ENCODE results near the gene TMEM108. TPM values are rescaled to one million over a fixed set of nuclear protein-coding genes. Genes with fewer than 3 reads are reported as not detected.

The TMEM108 gene
- total and polyA plus RNA-seq, 2 donors (not counting 1 experiment from before 2014, with no cell fraction given), result 0.10 to 0.17 TPM

- no peak overlapping the region for H2AFZ ChIP-seq (ENCODE audit: low read length)
- H3K4me3 ChIP-seq (replicated peaks in 1 of 4; ENCODE audit: control extremely low read depth in 1 of 4, insufficient read depth in 1 of 4, low read depth in 3 of 4, low read length in 4 of 4), result no peak overlapping the region
- no peak overlapping the region for H3K27ac ChIP-seq (ENCODE audit: insufficient read depth, low read length)
- no peaks in the 10 kb centered on the region for H3K27me3 ChIP-seq (ENCODE audit: control insufficient read depth, insufficient read depth, low read length)
- H3K9me3 ChIP-seq (ENCODE audit: control insufficient read depth, insufficient read depth, low read depth, low read length), result no peaks in the 10 kb centered on the region
- H3K4me1 ChIP-seq (ENCODE audit: control insufficient read depth, extremely low read depth, insufficient read depth, low read length), result no peaks in the 10 kb centered on the region
- no peaks in the 10 kb centered on the region for H3K36me3 ChIP-seq (ENCODE audit: control insufficient read depth, insufficient read depth, low read length)
- TF ChIP-seq EZH2 (IDR thresholded peaks at IDR 0.05; ENCODE audit: low read length, missing control alignments) (no peak), CTCF (conservative IDR thresholded peaks at IDR 0.05 in 1 of 2, IDR thresholded peaks at IDR 0.05 in 1 of 2; ENCODE audit: low read depth in 1 of 2, low read length in 2 of 2) (no peak)
- H3K79me2 ChIP-seq (ENCODE audit: control insufficient read depth, insufficient read depth, low read length), result no peaks in the 10 kb centered on the region
- H3K9ac ChIP-seq (ENCODE audit: insufficient read depth, low read length), result no peak overlapping the region
- no peaks in the 10 kb centered on the region for H4K20me1 ChIP-seq (ENCODE audit: control insufficient read depth, extremely low read depth, insufficient read depth, low read length)
- peak in 1 of 2 donors; percentile 62 for DNase-seq (ENCODE audit: low read depth in 2 of 2)
- no peak overlapping the region for H3K4me2 ChIP-seq (ENCODE audit: extremely low read depth, insufficient read depth, low read length)
Observed at GRCh38 chr3:133394561-133395311, 356.5 kb downstream of the TMEM108 start.

DNA sequence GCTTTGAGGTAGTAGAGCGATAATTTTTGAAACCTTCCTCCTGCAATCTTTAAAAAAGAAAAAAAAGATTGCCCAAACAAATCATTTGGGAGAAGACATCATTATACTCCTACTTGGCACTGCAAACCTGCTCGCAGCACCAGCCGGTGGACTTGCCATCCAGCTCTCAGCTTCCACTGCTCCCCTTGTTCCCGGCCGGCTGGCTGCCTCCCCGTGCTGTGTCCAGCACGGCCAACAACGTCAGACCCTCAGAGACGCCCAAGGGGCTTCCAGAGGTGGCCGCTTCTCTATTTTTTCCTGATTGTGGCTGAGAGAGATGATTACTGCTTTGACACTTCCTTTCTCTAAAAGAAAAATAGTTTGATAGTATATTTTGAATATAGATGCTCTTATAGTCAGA, 358.7 kb downstream of the TMEM108 start:
- no peak overlapping the region for H3K4me2 ChIP-seq (ENCODE audit: extremely low read depth, insufficient read depth, low read length)
- H3K27me3 ChIP-seq (ENCODE audit: control insufficient read depth, insufficient read depth, low read length), result no peaks in the 10 kb centered on the region
- DNase-seq (ENCODE audit: low read depth in 2 of 2), result no peak
- no peaks in the 10 kb centered on the region for H3K36me3 ChIP-seq (ENCODE audit: control insufficient read depth, insufficient read depth, low read length)
- no peaks in the 10 kb centered on the region for H3K4me1 ChIP-seq (ENCODE audit: control insufficient read depth, extremely low read depth, insufficient read depth, low read length)
- no peaks in the 10 kb centered on the region for H3K79me2 ChIP-seq (ENCODE audit: control insufficient read depth, insufficient read depth, low read length)
- no peak overlapping the region for H3K4me3 ChIP-seq (replicated peaks in 1 of 4; ENCODE audit: control extremely low read depth in 1 of 4, insufficient read depth in 1 of 4, low read depth in 3 of 4, low read length in 4 of 4)
- no peak overlapping the region for H2AFZ ChIP-seq (ENCODE audit: low read length)
- H3K27ac ChIP-seq (ENCODE audit: insufficient read depth, low read length), result no peak overlapping the region
- H3K9me3 ChIP-seq (ENCODE audit: control insufficient read depth, insufficient read depth, low read depth, low read length), result no peaks in the 10 kb centered on the region
- TF ChIP-seq CTCF (conservative IDR thresholded peaks at IDR 0.05 in 1 of 2, IDR thresholded peaks at IDR 0.05 in 1 of 2; ENCODE audit: low read depth in 1 of 2, low read length in 2 of 2) (no peak), EZH2 (IDR thresholded peaks at IDR 0.05; ENCODE audit: low read length, missing control alignments) (no peak)
- no peak overlapping the region for H3K9ac ChIP-seq (ENCODE audit: insufficient read depth, low read length)
- H4K20me1 ChIP-seq (ENCODE audit: control insufficient read depth, extremely low read depth, insufficient read depth, low read length), result no peaks in the 10 kb centered on the region

DNA sequence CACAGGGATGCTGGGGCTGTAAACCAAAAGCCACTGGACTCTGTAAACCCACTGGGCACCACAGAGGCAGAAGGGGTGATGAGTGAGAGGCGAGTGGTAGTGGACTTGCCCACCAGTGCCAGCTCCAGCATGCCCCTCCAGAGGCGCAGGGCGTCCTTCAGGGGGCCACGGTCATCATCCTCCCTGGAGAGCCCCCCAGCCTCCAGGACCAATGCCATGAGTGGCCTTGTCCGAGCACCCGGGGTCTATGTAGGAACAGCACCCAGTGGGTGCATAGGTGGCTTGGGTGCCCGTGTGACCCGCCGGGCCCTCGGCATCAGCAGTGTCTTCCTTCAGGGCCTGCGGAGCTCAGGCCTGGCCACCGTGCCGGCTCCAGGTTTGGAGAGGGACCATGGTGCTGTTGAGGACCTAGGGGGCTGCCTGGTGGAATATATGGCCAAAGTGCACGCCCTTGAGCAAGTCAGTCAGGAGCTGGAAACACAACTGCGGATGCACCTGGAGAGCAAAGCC, 361.9 kb downstream of the TMEM108 start, which contains the start of gene BFSP2:
TSS of gene BFSP2 (plus strand) at position 51 of the 510 bp plus-strand sequence. CDS start at position 79, 28 bp downstream.
- Histone ChIP-seq H3K27me3 (ENCODE audit: control insufficient read depth, insufficient read depth, low read length) (no peaks in the 10 kb centered on the region), H3K9ac (ENCODE audit: insufficient read depth, low read length) (no peak within 1 kb of the TSS), H3K36me3 (ENCODE audit: control insufficient read depth, insufficient read depth, low read length) (no peaks in the 10 kb centered on the region), H3K79me2 (ENCODE audit: control insufficient read depth, insufficient read depth, low read length) (no peaks in the 10 kb centered on the region), H2AFZ (ENCODE audit: low read length) (no peak within 1 kb of the TSS), H3K4me3 (replicated peaks in 1 of 4; ENCODE audit: control extremely low read depth in 1 of 4, insufficient read depth in 1 of 4, low read depth in 3 of 4, low read length in 4 of 4) (no peak within 1 kb of the TSS), H3K27ac (ENCODE audit: insufficient read depth, low read length) (no peak within 1 kb of the TSS), H3K4me2 (ENCODE audit: extremely low read depth, insufficient read depth, low read length) (no peak within 1 kb of the TSS), H3K9me3 (ENCODE audit: control insufficient read depth, insufficient read depth, low read depth, low read length) (no peaks in the 10 kb centered on the region), H3K4me1 (ENCODE audit: control insufficient read depth, extremely low read depth, insufficient read depth, low read length) (no peaks in the 10 kb centered on the region), H4K20me1 (ENCODE audit: control insufficient read depth, extremely low read depth, insufficient read depth, low read length) (no peaks in the 10 kb centered on the region)
- no peak for DNase-seq (ENCODE audit: low read depth in 2 of 2)
- TF ChIP-seq EZH2 (IDR thresholded peaks at IDR 0.05; ENCODE audit: low read length, missing control alignments) (no peak), CTCF (conservative IDR thresholded peaks at IDR 0.05 in 1 of 2, IDR thresholded peaks at IDR 0.05 in 1 of 2; ENCODE audit: low read depth in 1 of 2, low read length in 2 of 2) (no peak)
